ENCODE measurements around the gene TRUB2. TPM values are rescaled to one million over a fixed set of nuclear protein-coding genes. Genes with fewer than 3 reads are reported as not detected.
"Not testable (repeated sequence)": the region's sequence is repeated elsewhere in the genome, so short reads cannot be mapped to it uniquely, and the experiment has no call there.

TRUB2 gene
- total RNA-seq, 1 donor from 2014 or later: 16.2 TPM

GRCh38 chr9:128340691-128341434 is 18.6 kb upstream of the TRUB2 start:
- DNase-seq: peak; percentile 18

- DNase-seq: peak; percentile 83
These were observed 17.8 kb upstream of the TRUB2 start, which contains the start of gene SLC27A4 for GRCh38 chr9:128339761-128340690. Gene SLC27A4, plus strand, starts transcription at chr9:128340527. Its CDS starts 2,606 bp downstream, at chr9:128343133.

GRCh38 chr9:128338852-128339614 is 16.8 kb upstream of the TRUB2 start:
- DNase-seq: not testable (repeated sequence)

- no peak for DNase-seq
These were observed 15.7 kb upstream of the TRUB2 start for GRCh38 chr9:128337936-128338335.

GRCh38 chr9:128335914-128336313 is 13.7 kb upstream of the TRUB2 start:
- no peak for DNase-seq

- DNase-seq: no peak
These were observed 12.9 kb upstream of the TRUB2 start for GRCh38 chr9:128335161-128335560.

GRCh38 chr9:128333451-128333869 is 11.2 kb upstream of the TRUB2 start:
- no peak for DNase-seq

GRCh38 chr9:128325629-128326028 is 3.4 kb upstream of the TRUB2 start:
- DNase-seq: no peak

GRCh38 chr9:128324401-128324800 is 2.2 kb upstream of the TRUB2 start:
- no peak for DNase-seq

GRCh38 chr9:128323791-128324190 is 1.5 kb upstream of the TRUB2 start:
- DNase-seq: no peak

- DNase-seq: peak; percentile 41
These were observed 1.0 kb upstream of the TRUB2 start for GRCh38 chr9:128323212-128323730.

- peak; percentile 42 for DNase-seq
These were observed 306 bp downstream of the TRUB2 start for GRCh38 chr9:128321879-128322403.

GRCh38 chr9:128321343-128321742 is 904 bp downstream of the TRUB2 start:
- no peak for DNase-seq

GRCh38 chr9:128317629-128318028 is 4.6 kb downstream of the TRUB2 start:
- DNase-seq: no peak

- no peak for DNase-seq
These were observed 5.8 kb downstream of the TRUB2 start for GRCh38 chr9:128316421-128316820.

GRCh38 chr9:128314697-128315096 is 7.5 kb downstream of the TRUB2 start:
- no peak for DNase-seq

GRCh38 chr9:128310461-128310860 is 11.8 kb downstream of the TRUB2 start:
- DNase-seq: no peak

GRCh38 chr9:128309551-128309950 is 12.7 kb downstream of the TRUB2 start:
- no peak for DNase-seq

GRCh38 chr9:128304971-128305288 is 17.3 kb downstream of the TRUB2 start:
- no peak for DNase-seq

- no peak for DNase-seq
These were observed 17.9 kb downstream of the TRUB2 start for GRCh38 chr9:128304136-128304970.
